ENCODE measurements around the gene CSF3R.

The CSF3R gene

GRCh38 chr1:36524359-36525062 is 41.8 kb upstream of the CSF3R start:
- DNase-seq (ENCODE audit: low read depth, low spot score): no peak
- TF ChIP-seq POLR2AphosphoS5 (IDR thresholded peaks at IDR 0.05; ENCODE audit: borderline replicate concordance, low read depth, low read length) (no peak), EZH2 (IDR thresholded peaks at IDR 0.05) (no peak), FOXP2 (optimal IDR thresholded peaks at IDR 0.05; ENCODE audit: control extremely low read depth, extremely low read length, insufficient read depth) (no peak)
- Histone ChIP-seq H3K9me3 (ENCODE audit: low read depth, low read length) (no peaks in the 10 kb centered on the region), H3K9ac (ENCODE audit: insufficient read length) (no peak overlapping the region), H3K4me3 (no peak overlapping the region), H3K36me3 (ENCODE audit: insufficient read depth, low read length) (no peaks in the 10 kb centered on the region), H3K27ac (no peak overlapping the region)

- Histone ChIP-seq H3K36me3 (ENCODE audit: insufficient read depth, low read length) (no peaks in the 10 kb centered on the region), H3K27ac (no peak overlapping the region), H3K4me3 (no peak overlapping the region), H3K9me3 (ENCODE audit: low read depth, low read length) (no peaks in the 10 kb centered on the region), H3K9ac (ENCODE audit: insufficient read length) (no peak overlapping the region)
- no peak for DNase-seq (ENCODE audit: low read depth, low spot score)
- TF ChIP-seq FOXP2 (optimal IDR thresholded peaks at IDR 0.05; ENCODE audit: control extremely low read depth, extremely low read length, insufficient read depth): no peak
These were observed 41.1 kb upstream of the CSF3R start for GRCh38 chr1:36523850-36524249.

DNA sequence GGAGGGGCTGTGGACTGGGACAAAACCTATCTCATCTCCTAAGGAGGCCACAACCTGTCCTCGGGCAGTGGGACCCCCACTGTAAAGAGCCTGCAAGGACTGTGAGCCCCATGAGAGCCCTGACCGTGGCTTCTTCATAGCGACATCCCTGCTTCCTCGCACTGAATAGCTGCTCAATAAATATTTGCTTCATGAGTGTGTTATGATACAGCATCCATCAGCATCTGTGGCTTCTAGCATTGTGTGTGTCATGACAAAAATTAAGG is 40.5 kb upstream of the CSF3R start:
- TF ChIP-seq EZH2 (IDR thresholded peaks at IDR 0.05): no peak
- TF ChIP-seq POLR2AphosphoS5 (IDR thresholded peaks at IDR 0.05; ENCODE audit: borderline replicate concordance, low read depth, low read length): no peak
- TF ChIP-seq FOXP2 (optimal IDR thresholded peaks at IDR 0.05; ENCODE audit: control extremely low read depth, extremely low read length, insufficient read depth): no peak
- Histone ChIP-seq H3K36me3 (ENCODE audit: insufficient read depth, low read length) (no peaks in the 10 kb centered on the region), H3K9ac (ENCODE audit: insufficient read length) (no peak overlapping the region), H3K27ac (no peak overlapping the region), H3K9me3 (ENCODE audit: low read depth, low read length) (no peaks in the 10 kb centered on the region), H3K4me3 (no peak overlapping the region)
- DNase-seq (ENCODE audit: low read depth, low spot score): no peak

DNA sequence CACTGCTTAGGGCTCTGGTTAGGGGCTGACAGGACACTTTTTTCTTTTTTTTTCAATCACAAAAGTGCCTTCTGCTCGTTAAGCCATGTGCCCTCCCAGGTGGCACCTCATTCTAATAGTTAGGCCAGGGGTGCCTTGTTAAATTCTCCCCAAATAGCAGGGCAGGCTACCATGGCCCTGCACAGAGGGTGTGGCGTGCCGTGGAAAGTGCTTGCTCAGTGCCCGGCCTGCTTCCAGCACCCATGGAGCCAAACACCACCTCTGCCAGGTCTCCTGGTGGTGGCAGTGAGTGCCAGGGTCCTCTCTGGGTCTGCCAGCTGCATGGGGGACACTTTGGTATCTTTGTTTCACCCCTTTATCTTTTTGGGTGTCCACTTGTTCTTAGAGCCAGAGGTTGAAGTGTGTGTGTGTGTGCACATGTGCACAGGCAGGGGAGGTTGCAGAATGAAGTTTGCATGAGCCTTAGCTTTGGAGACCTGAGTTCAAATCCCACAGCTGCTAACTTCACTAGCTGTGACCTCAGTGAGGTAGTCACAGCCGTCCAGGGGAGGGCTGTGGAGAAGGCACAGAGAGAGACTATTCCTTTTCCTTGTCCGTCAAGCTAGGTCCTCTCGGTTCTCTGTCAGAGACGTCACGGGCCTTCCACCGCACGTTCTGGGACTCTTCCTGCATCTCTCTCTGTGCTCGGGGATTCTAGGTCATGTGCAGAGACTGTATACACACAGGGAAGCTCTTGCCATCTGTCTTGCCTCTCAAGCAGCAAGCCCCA is 39.9 kb upstream of the CSF3R start:
- H3K9me3 ChIP-seq (ENCODE audit: low read depth, low read length): no peaks in the 10 kb centered on the region
- no peak for DNase-seq (ENCODE audit: low read depth, low spot score)
- H3K4me3 ChIP-seq: no peak overlapping the region
- TF ChIP-seq EZH2 (IDR thresholded peaks at IDR 0.05) (no peak), POLR2AphosphoS5 (IDR thresholded peaks at IDR 0.05; ENCODE audit: borderline replicate concordance, low read depth, low read length) (no peak), FOXP2 (optimal IDR thresholded peaks at IDR 0.05; ENCODE audit: control extremely low read depth, extremely low read length, insufficient read depth) (no peak)
- no peak overlapping the region for H3K9ac ChIP-seq (ENCODE audit: insufficient read length)
- no peaks in the 10 kb centered on the region for H3K36me3 ChIP-seq (ENCODE audit: insufficient read depth, low read length)
- H3K27ac ChIP-seq: no peak overlapping the region

GRCh38 chr1:36522021-36522420 is 39.3 kb upstream of the CSF3R start:
- Histone ChIP-seq H3K36me3 (ENCODE audit: insufficient read depth, low read length) (no peaks in the 10 kb centered on the region), H3K27ac (no peak overlapping the region), H3K9me3 (ENCODE audit: low read depth, low read length) (no peaks in the 10 kb centered on the region), H3K9ac (ENCODE audit: insufficient read length) (no peak overlapping the region), H3K4me3 (no peak overlapping the region)
- TF ChIP-seq FOXP2 (optimal IDR thresholded peaks at IDR 0.05; ENCODE audit: control extremely low read depth, extremely low read length, insufficient read depth): no peak
- no peak for TF ChIP-seq EZH2 (IDR thresholded peaks at IDR 0.05)
- TF ChIP-seq POLR2AphosphoS5 (IDR thresholded peaks at IDR 0.05; ENCODE audit: borderline replicate concordance, low read depth, low read length): no peak
- no peak for DNase-seq (ENCODE audit: low read depth, low spot score)

GRCh38 chr1:36520771-36521420 is 38.2 kb upstream of the CSF3R start:
- H3K4me3 ChIP-seq: no peak overlapping the region
- no peak for TF ChIP-seq EZH2 (IDR thresholded peaks at IDR 0.05)
- TF ChIP-seq POLR2AphosphoS5 (IDR thresholded peaks at IDR 0.05; ENCODE audit: borderline replicate concordance, low read depth, low read length): no peak
- TF ChIP-seq FOXP2 (optimal IDR thresholded peaks at IDR 0.05; ENCODE audit: control extremely low read depth, extremely low read length, insufficient read depth): no peak
- no peaks in the 10 kb centered on the region for H3K9me3 ChIP-seq (ENCODE audit: low read depth, low read length)
- no peak overlapping the region for H3K9ac ChIP-seq (ENCODE audit: insufficient read length)
- H3K27ac ChIP-seq: no peak overlapping the region
- DNase-seq (ENCODE audit: low read depth, low spot score): no peak
- H3K36me3 ChIP-seq (ENCODE audit: insufficient read depth, low read length): no peaks in the 10 kb centered on the region

- Histone ChIP-seq H3K27ac (no peak overlapping the region), H3K9me3 (ENCODE audit: low read depth, low read length) (no peaks in the 10 kb centered on the region), H3K9ac (ENCODE audit: insufficient read length) (no peak overlapping the region), H3K4me3 (no peak overlapping the region), H3K36me3 (ENCODE audit: insufficient read depth, low read length) (no peaks in the 10 kb centered on the region)
- no peak for TF ChIP-seq POLR2AphosphoS5 (IDR thresholded peaks at IDR 0.05; ENCODE audit: borderline replicate concordance, low read depth, low read length)
- no peak for TF ChIP-seq EZH2 (IDR thresholded peaks at IDR 0.05)
- no peak for TF ChIP-seq FOXP2 (optimal IDR thresholded peaks at IDR 0.05; ENCODE audit: control extremely low read depth, extremely low read length, insufficient read depth)
- DNase-seq (ENCODE audit: low read depth, low spot score): no peak
These were observed 37.3 kb upstream of the CSF3R start for GRCh38 chr1:36520056-36520455.

- no peak for TF ChIP-seq FOXP2 (optimal IDR thresholded peaks at IDR 0.05; ENCODE audit: control extremely low read depth, extremely low read length, insufficient read depth)
- TF ChIP-seq POLR2AphosphoS5 (IDR thresholded peaks at IDR 0.05; ENCODE audit: borderline replicate concordance, low read depth, low read length): no peak
- TF ChIP-seq EZH2 (IDR thresholded peaks at IDR 0.05): no peak
- DNase-seq (ENCODE audit: low read depth, low spot score): no peak
These were observed 34.5 kb upstream of the CSF3R start for GRCh38 chr1:36517011-36517771.

More at GRCh38 chr1:36517011-36517771, 34.5 kb upstream of the CSF3R start:
- no peak overlapping the region for H3K27ac ChIP-seq
- H3K9me3 ChIP-seq (ENCODE audit: low read depth, low read length): no peaks in the 10 kb centered on the region
- H3K9ac ChIP-seq (ENCODE audit: insufficient read length): no peak overlapping the region
- H3K4me3 ChIP-seq: no peak overlapping the region
- H3K36me3 ChIP-seq (ENCODE audit: insufficient read depth, low read length): no peaks in the 10 kb centered on the region
